IgD-negative memory B cell (primary cell): ENCODE data around the gene GLI3. TPM values are rescaled to one million over a fixed set of nuclear protein-coding genes. Genes with fewer than 3 reads are reported as not detected.

ENCODE experiments used
- H3K27ac Mint-ChIP-seq, 3 donors: one replicate each; pipeline ENCODE4 v1.8.0; 2020 to 2022; ENCODE audit warnings: mild to moderate bottlenecking in 3 of 3, mixed read lengths in 3 of 3, moderate library complexity in 1 of 3
- H3K27me3 Mint-ChIP-seq: one replicate; pipeline ENCODE4 v1.8.0; 2021; ENCODE audit warnings: mixed read lengths
- H3K36me3 Mint-ChIP-seq: one replicate; pipeline ENCODE4 v1.8.0; 2020; ENCODE audit warnings: mild to moderate bottlenecking, mixed read lengths
- H3K4me1 Mint-ChIP-seq, 3 donors: one replicate each; pipeline ENCODE4 v1.8.0; 2020 to 2022; ENCODE audit warnings: mixed read lengths in 3 of 3, mild to moderate bottlenecking in 1 of 3
- H3K4me3 Mint-ChIP-seq, 4 donors: one replicate each; pipeline ENCODE4 v1.8.0; 2020 to 2022; ENCODE audit warnings: mild to moderate bottlenecking in 4 of 4, mixed read lengths in 4 of 4, moderate library complexity in 3 of 4
- H3K9me3 Mint-ChIP-seq, 3 donors: one replicate each; pipeline ENCODE4 v1.8.0; 2020 to 2021; ENCODE audit warnings: mixed read lengths in 3 of 3, mild to moderate bottlenecking in 1 of 3
- polyA plus RNA-seq: library from polyadenylated mRNA; unstranded; fragments of 300-500 nt; fragmentation: Illumina TruSeq; gene quantifications from one replicate; pipeline ENCODE4 v1.2.3, GENCODE V29; 2021

The GLI3 gene
- polyA plus RNA-seq = not detected

DNA sequence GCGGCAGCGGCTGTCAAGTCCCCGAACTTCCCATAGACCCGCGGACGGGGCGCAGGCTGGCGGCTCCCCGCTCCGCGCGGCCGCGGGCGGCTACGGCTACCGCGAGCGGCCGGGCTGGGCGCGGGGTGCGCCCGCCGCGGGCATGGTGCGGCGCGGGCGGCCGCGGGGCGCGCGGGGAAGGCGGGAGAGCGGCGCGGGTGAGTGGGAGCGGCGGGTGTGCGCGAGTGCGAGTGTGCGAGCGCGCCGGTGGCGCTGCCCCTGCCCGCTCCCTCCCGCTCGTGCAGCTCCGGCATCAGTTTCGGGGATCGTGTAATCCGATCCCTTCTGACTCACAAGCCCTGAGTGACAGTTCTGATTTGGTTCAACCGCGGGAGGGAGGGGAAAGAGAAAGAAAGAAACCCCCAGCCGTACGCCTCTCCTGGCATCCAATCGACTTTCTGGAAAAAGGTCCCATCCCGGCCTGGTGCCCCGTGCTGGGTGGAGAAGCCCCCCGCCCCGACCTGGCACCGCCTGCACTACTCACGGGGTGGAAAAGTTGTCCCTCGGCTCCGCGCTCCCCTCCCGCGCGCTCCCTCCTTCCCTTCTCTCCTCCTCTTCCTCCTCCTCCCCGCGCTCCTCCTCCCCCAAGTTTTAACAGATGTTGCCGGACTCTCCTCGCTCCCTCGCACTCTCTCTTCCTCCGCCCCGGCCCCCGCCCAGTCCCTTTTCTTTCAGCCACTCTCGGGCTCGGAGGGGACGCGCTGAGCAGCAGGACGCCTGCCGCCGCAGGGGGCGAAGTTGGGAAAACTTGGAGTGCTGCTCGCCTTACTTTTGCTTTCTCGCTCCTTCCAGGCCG, at the start of gene GLI3:
TSS of gene GLI3 (minus strand) at position 234 of the 835 bp plus-strand sequence. CDS start 13,956 bp downstream, outside the sequence.
- H3K27ac Mint-ChIP-seq = no peak within 1 kb of the TSS
- H3K4me1 Mint-ChIP-seq = peaks cover 0 to 9% (median 9%) of the 10 kb centered on the region in 3 donors
- H3K36me3 Mint-ChIP-seq = peaks cover 1% of the 10 kb centered on the region
- H3K27me3 Mint-ChIP-seq = peaks cover 34% of the 10 kb centered on the region
- peak within 1 kb of the TSS; percentile 67 to 90 (median 79) for H3K4me3 Mint-ChIP-seq
- peaks cover 0 to 2% (median 0%) of the 10 kb centered on the region in 3 donors for H3K9me3 Mint-ChIP-seq

DNA sequence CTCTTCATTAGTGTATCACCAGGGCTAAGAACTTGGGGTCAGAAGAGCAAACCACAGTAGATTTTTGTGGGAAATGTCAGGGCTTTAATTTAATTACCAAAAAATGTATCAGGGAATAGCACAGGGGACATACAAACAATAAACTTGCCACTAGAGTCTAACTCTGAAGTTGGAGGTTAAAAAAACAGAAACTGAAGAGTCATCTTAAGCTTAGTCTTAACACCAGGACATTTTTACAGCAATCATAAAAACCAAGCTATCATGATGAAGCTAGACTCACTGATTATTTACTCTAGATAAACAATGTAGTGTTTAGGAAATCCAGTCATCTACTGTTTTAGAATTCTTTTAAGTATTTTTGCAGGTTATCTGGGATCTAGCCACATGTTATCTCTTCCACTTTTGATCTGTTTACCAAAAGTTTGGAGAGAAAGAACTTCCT, 48.4 kb upstream of the GLI3 start:
- H3K4me1 Mint-ChIP-seq = no peaks in the 10 kb centered on the region
- no peaks in the 10 kb centered on the region for H3K36me3 Mint-ChIP-seq
- no peak overlapping the region for H3K4me3 Mint-ChIP-seq
- peaks cover 4% of the 10 kb centered on the region for H3K27me3 Mint-ChIP-seq
- H3K9me3 Mint-ChIP-seq = peaks cover 0 to 7% (median 4%) of the 10 kb centered on the region in 3 donors
- H3K27ac Mint-ChIP-seq = no peak overlapping the region

DNA sequence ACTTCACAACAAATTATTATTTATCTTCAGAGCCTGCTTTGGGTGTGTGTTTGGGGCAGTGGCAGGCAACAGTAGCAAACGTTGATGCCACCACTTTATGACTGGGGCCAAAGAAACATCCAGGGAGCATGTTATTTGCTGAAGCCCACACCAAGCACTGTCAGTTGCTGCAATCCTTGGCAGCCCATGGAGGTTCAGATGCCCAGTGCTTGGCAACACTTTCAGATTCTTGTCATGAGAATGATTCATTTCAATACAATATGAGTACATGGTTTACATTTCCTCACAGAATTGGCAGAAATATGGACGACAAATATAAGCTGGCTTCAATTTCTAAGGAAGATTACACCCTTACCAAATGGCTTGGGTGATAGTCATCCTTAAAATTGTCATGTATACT, 46.5 kb upstream of the GLI3 start:
- Mint-ChIP-seq H3K4me1 (no peaks in the 10 kb centered on the region), H3K9me3 (peaks cover 0 to 4% (median 4%) of the 10 kb centered on the region in 3 donors), H3K36me3 (no peaks in the 10 kb centered on the region), H3K27me3 (peaks cover 7% of the 10 kb centered on the region), H3K4me3 (no peak overlapping the region), H3K27ac (no peak overlapping the region)

DNA sequence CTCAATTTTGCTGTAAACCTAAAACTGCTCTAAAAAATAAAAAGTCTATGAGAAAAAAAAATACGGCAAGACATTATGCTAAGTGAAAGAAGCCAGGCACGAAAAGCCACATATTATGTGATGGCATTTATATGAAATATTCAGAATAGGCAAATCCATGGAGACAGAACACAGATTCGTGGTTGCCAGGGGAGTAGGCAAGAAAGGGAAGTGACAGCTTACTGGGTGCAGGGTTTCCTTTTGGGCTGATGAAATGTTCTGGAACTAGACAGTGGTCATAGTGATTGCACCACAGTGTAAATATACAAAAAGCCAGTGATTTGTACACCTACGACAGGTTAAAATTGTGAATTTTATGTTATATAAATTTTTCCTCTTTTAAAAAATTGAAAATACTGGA, 41.3 kb upstream of the GLI3 start:
- H3K4me1 Mint-ChIP-seq = no peaks in the 10 kb centered on the region
- peaks cover 0 to 6% (median 0%) of the 10 kb centered on the region in 3 donors for H3K9me3 Mint-ChIP-seq
- no peak overlapping the region for H3K4me3 Mint-ChIP-seq
- no peak overlapping the region for H3K27ac Mint-ChIP-seq
- peaks cover 6% of the 10 kb centered on the region for H3K27me3 Mint-ChIP-seq
- H3K36me3 Mint-ChIP-seq = no peaks in the 10 kb centered on the region

DNA sequence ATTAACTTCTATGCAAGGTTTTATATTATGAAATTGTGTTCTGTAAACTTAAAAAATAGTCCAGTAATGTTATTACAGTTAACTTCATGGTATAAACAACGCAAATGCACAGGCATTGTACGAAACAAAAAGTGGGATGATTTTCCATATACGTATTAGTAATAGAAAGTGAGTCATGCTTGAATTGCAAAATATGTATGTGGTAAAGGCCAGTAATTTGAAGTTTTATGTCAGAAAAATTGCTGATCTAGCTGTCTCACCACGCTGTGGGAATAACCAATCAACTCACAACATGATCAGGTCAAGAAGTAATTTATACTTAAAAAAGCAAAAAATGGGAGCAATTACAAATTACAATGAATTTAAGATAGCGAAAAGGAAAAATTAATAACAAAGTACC, 37.0 kb upstream of the GLI3 start:
- Mint-ChIP-seq H3K9me3 (peaks cover 0 to 6% (median 0%) of the 10 kb centered on the region in 3 donors), H3K27ac (no peak overlapping the region), H3K36me3 (no peaks in the 10 kb centered on the region), H3K4me1 (no peaks in the 10 kb centered on the region), H3K4me3 (no peak overlapping the region), H3K27me3 (peaks cover 12% of the 10 kb centered on the region)

DNA sequence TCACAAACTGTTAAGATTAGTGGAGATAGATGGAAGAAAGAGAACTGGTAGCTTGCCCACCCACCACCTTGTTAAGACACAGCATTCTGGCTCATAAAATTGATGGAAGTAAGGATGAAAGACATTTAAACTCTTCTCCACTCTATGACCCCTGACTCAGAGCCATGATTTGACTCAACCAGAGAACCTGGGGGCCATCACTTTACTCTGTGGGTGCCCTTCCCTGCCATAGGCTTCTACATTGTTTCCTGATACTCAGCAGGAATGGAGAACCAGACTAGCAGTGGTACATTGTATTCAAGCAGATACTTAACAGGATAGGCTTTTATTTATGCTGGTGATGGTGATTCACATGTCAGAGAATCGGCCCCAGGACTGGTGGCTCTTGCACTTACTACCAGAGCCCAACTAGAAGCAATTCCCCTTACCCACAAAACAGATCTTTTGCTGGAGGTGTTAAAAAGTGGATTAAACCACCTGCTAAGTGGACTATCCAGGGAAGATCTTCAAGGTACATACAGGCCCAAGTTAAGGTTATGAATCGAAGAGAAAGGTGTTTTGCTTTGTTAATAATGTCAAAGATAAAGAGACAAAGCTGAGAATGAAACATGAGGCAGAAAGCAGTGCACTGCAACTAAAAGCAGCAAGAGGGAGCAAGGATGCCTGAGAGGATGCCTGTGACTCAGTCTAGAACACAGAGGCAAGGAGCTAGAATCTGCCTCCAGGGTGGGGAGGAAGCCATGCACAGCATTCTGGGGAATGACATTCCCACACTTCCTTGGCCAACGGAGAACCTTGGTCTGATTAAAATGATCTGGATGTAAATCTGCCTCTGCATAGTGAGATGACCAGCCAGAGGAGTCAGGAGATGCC, 36.0 kb upstream of the GLI3 start:
- Mint-ChIP-seq H3K4me1 (no peaks in the 10 kb centered on the region), H3K27ac (no peak overlapping the region)

DNA sequence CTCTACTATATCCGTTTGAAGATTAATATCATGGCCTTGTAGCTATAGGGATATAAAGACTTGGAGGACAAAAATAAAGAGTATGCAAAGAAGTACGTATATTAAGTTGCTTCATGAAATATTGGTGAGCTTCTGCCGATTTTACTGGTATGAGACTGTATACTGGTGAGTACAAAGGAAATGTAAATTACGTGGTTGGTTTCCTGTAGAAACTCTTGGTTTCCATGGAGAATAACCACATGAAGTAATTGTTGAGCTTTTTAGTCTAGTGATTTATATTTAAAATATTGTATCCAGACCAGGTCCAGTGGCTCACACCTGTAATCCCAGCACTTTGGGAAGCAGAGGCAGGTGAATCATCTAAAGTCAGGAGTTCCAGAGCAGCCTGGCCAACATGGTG, 32.2 kb upstream of the GLI3 start:
- H3K9me3 Mint-ChIP-seq = peaks cover 0 to 7% (median 0%) of the 10 kb centered on the region in 3 donors
- H3K4me1 Mint-ChIP-seq = no peaks in the 10 kb centered on the region
- no peak overlapping the region for H3K27ac Mint-ChIP-seq
- H3K36me3 Mint-ChIP-seq = no peaks in the 10 kb centered on the region
- H3K27me3 Mint-ChIP-seq = peaks cover 8% of the 10 kb centered on the region
- H3K4me3 Mint-ChIP-seq = no peak overlapping the region

More for the DNA sequence above, 36.0 kb upstream of the GLI3 start:
- no peaks in the 10 kb centered on the region for H3K36me3 Mint-ChIP-seq
- peaks cover 9% of the 10 kb centered on the region for H3K27me3 Mint-ChIP-seq
- peaks cover 0 to 4% (median 0%) of the 10 kb centered on the region in 3 donors for H3K9me3 Mint-ChIP-seq
- H3K4me3 Mint-ChIP-seq = peak overlapping the region in 1 of 4 donors; percentile 13

DNA sequence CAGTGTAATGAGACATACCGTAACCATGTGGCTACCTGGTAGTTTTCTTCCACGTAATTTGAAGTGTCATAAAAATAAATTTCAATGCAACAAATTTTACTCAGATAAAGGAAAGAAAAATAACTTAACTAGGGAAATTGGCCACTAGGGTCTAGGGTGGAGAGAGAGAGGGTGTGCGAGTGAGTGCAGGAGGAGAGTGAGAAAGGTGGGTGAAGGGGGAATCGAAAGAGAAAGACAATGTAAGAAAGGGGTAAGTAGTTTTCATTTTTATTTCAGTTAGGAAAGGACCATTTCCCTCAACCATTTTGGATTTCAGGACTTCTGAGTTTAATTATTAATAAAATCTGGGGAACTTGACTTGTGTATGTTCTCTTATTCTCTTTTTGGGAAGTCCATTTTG, 27.7 kb upstream of the GLI3 start:
- Mint-ChIP-seq H3K36me3 (no peaks in the 10 kb centered on the region), H3K27me3 (peaks cover 2% of the 10 kb centered on the region), H3K9me3 (peaks cover 0 to 3% (median 0%) of the 10 kb centered on the region in 3 donors), H3K27ac (no peak overlapping the region), H3K4me1 (no peaks in the 10 kb centered on the region), H3K4me3 (no peak overlapping the region)

DNA sequence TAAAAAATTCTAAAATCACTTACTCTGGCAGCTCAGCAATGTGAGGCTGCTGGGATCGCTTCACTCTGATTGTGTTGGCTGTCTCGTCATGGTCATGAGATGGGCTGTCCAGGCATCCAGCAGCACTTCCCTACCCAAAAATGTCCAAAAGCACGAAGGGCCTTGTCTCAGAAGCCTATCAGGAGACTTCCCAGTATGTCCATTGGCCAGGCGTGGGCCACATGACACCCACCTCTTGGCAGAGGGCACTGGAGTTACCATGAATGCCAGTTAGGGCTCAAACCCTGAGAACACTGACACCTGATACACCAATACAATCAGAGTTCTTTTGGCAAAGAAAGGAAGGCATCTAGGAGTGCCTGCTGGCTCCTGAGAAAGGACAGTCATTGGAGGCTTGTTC, 27.0 kb upstream of the GLI3 start:
- Mint-ChIP-seq H3K36me3 (no peaks in the 10 kb centered on the region), H3K27me3 (peaks cover 2% of the 10 kb centered on the region), H3K4me1 (no peaks in the 10 kb centered on the region), H3K9me3 (peaks cover 0 to 3% (median 0%) of the 10 kb centered on the region in 3 donors), H3K27ac (no peak overlapping the region), H3K4me3 (no peak overlapping the region)

DNA sequence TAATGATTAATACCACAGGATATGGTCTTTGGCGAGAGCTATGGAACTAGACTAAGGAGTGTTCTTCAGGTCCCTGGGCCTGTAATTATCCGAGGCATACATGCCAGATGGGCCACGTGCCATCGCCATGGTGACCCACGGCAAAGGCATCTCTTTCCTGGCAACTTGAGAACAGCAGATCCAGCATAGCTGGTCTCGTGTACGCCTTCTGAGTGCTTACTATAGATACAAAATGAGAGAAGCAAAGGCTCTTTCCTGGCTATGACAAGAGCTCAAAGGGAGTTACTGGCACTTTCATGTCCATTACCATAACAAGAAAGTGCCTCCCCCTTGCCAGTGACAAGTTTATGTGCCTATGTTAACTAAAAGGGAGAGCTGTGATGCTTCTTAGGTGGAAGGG, 26.0 kb upstream of the GLI3 start:
- H3K4me1 Mint-ChIP-seq = no peaks in the 10 kb centered on the region
- no peak overlapping the region for H3K4me3 Mint-ChIP-seq
- H3K9me3 Mint-ChIP-seq = peaks cover 0 to 5% (median 4%) of the 10 kb centered on the region in 3 donors
- no peak overlapping the region for H3K27ac Mint-ChIP-seq
- peaks cover 2% of the 10 kb centered on the region for H3K27me3 Mint-ChIP-seq
- H3K36me3 Mint-ChIP-seq = no peaks in the 10 kb centered on the region

DNA sequence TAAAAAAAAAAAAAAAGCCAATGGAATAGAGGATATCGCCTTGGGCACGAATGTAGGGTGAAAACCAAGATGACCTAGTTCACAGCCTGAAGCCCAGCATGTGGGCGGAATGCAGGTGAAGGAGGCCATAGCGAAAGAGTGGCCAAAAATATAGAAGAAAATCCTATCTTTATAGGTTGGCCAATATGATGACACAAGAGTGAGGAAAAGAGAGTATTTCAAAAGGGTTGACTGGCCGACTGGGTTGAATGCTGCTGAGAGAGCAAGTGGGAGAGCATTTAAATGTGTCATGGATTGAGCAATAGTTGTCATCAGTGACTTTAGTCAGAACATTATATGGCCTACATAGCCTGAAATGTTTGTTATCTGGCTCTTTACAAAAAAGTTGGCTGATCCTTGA, 17.2 kb upstream of the GLI3 start:
- peaks cover 2% of the 10 kb centered on the region for H3K27me3 Mint-ChIP-seq
- H3K27ac Mint-ChIP-seq = no peak overlapping the region
- no peak overlapping the region for H3K4me3 Mint-ChIP-seq
- H3K36me3 Mint-ChIP-seq = peaks cover 2% of the 10 kb centered on the region
- peaks cover 0 to 5% (median 4%) of the 10 kb centered on the region in 3 donors for H3K9me3 Mint-ChIP-seq
- no peaks in the 10 kb centered on the region for H3K4me1 Mint-ChIP-seq

DNA sequence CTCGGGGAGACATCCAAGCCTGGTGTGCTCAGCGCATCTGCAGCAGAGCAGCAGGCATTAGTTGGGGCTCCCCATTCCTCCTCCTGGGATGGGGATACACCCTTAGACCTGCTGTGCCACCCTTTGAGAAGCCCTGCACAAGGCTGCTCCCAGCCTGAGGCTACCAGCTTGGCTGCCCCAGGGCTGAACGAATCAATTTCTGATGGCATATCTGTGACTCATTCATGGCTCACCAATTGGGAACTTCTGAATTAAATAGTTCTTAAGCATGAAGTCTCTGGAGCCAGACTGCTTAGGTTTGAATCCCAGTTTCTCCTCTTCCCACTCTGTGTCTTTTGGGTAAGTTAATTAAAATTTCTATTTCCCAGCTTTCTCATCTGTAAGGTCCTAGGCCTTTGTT, 16.3 kb upstream of the GLI3 start:
- Mint-ChIP-seq H3K36me3 (peaks cover 2% of the 10 kb centered on the region), H3K4me3 (no peak overlapping the region), H3K4me1 (no peaks in the 10 kb centered on the region), H3K27ac (no peak overlapping the region), H3K27me3 (peaks cover 2% of the 10 kb centered on the region), H3K9me3 (peaks cover 0 to 3% (median 2%) of the 10 kb centered on the region in 3 donors)

DNA sequence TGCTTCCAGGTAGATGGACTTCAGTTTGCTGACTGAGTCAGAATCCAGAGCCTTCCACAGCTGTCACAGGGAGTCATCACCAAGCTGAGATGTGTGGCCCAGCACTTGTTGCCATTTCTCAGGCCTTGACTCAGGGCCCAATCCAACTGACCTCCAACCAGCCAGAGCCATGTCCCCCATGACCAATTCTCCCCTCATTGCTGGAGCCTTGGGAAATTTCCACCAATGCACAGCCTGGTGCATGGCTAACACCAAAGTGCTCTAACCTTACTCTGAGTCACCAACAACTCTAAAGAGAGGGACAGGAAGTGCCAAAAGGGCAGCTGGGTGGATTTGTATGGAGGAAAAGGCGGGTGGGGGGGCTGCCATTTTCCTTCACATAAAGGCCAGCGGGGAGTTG, 13.4 kb upstream of the GLI3 start:
- H3K36me3 Mint-ChIP-seq = peaks cover 2% of the 10 kb centered on the region
- H3K27me3 Mint-ChIP-seq = peaks cover 2% of the 10 kb centered on the region
- no peak overlapping the region for H3K27ac Mint-ChIP-seq
- H3K4me3 Mint-ChIP-seq = no peak overlapping the region
- peaks cover 0 to 2% (median 0%) of the 10 kb centered on the region in 3 donors for H3K9me3 Mint-ChIP-seq
- no peaks in the 10 kb centered on the region for H3K4me1 Mint-ChIP-seq

DNA sequence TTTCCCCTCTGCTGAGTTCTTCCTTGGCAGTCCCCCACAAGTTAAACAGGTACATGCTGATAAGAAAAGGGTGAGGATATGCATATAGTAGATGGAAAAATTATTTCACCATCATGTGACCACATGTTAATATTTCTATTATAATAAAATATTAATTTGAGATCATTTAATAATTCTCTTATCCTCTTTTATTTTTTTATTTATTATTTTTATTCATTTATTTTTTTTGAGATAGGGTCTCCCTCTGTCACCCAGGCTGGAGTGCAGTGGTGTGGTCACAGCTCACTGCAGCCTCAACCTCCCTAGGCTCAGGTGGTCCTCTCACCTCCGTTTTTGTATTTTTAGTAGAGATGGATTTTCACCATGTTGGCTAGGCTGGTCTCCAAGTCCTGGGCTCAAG, 11.6 kb upstream of the GLI3 start:
- peaks cover 0 to 2% (median 0%) of the 10 kb centered on the region in 3 donors for H3K9me3 Mint-ChIP-seq

DNA sequence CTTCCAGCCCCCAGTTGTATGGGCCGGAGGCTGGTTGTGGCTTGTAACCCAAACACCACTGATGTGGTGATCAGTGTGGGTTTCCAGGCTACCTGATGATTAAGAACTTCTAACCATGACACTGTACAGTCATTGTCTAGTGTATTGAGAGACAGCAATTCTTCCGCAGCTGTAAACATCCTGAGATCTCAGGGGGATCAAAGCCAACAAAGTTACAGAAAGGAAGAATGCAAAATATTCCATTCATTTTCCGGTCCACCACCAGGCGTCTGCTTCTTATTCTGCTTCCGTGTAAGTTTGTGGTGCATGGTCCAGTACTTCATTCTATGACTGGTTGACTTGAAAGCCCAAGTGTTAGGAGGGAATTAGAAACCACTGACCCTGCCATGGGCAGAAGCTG, 10.3 kb upstream of the GLI3 start:
- H3K27me3 Mint-ChIP-seq = peaks cover 2% of the 10 kb centered on the region
- H3K9me3 Mint-ChIP-seq = peaks cover 0 to 2% (median 0%) of the 10 kb centered on the region in 3 donors

More for the DNA sequence above, 11.6 kb upstream of the GLI3 start:
- H3K4me1 Mint-ChIP-seq = no peaks in the 10 kb centered on the region
- H3K4me3 Mint-ChIP-seq = no peak overlapping the region
- H3K27ac Mint-ChIP-seq = no peak overlapping the region
- H3K27me3 Mint-ChIP-seq = peaks cover 2% of the 10 kb centered on the region
- H3K36me3 Mint-ChIP-seq = peaks cover 2% of the 10 kb centered on the region

More for the DNA sequence above, 10.3 kb upstream of the GLI3 start:
- Mint-ChIP-seq H3K36me3 (peaks cover 2% of the 10 kb centered on the region), H3K27ac (no peak overlapping the region), H3K4me1 (no peaks in the 10 kb centered on the region), H3K4me3 (no peak overlapping the region)
